ENCODE data around the gene TBCEL.

DNA sequence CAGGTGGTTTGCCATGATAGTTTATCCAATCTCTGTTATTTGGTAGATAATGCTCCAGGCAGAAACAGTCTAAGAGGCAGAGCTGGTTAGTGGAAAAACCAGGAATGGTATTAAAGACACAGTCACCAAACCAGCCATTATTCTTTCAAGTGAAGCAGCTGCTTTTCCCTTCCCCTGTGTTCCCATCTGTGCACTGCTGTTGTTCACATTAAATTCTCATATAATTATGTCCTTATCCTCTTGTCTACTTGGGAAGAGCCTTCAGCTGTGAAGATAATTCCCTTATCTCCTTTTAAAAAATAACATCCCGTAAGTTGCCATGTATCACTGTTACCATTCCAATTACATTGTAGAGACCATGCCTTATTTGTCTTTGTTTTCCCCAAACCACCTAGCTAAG is 5.2 kb upstream of the TBCEL start:
- TF ChIP-seq CTCF (IDR thresholded peaks at IDR 0.05) = no peak
- no peak for TF ChIP-seq POLR2A (IDR thresholded peaks at IDR 0.05)
